Activated CD4-positive, alpha-beta T cell treated with anti-CD3 and anti-CD28 coated beads, Interleukin-2, amount 10 ng/mL, durations not matched to agents 7 days and 5 days (primary cell): ENCODE data around the gene RPL38. TPM values are rescaled to one million over a fixed set of nuclear protein-coding genes. Genes with fewer than 3 reads are reported as not detected.

Experiments
- CTCF ChIA-PET: fragments of 350-600 bp; sonication (Branson Sonifier 250); formaldehyde crosslinking; loops from one replicate; lab custom pipeline; 2021; ENCODE audit warnings: antibody characterized with exemption; lab: Charles Lee
- POLR2A ChIA-PET: fragments of 350-600 bp; sonication (Branson Sonifier 250); formaldehyde crosslinking; loops from one replicate; lab custom pipeline; 2021; ENCODE audit warnings: antibody characterized with exemption; lab: Charles Lee
- DNase-seq: peaks from one replicate; pipeline ENCODE4 v3.0.0-alpha.2; 2020
- H3K27ac Mint-ChIP-seq: one replicate; pipeline ENCODE4 v1.8.0; 2021; ENCODE audit warnings: mild to moderate bottlenecking, moderate library complexity, mixed read lengths
- H3K27me3 Mint-ChIP-seq: one replicate; pipeline ENCODE4 v1.8.0; 2021; ENCODE audit warnings: mixed read lengths
- H3K36me3 Mint-ChIP-seq: one replicate; pipeline ENCODE4 v1.8.0; 2021; ENCODE audit warnings: low read depth, mixed read lengths
- H3K4me1 Mint-ChIP-seq: one replicate; pipeline ENCODE4 v1.8.0; 2021; ENCODE audit warnings: mixed read lengths
- H3K4me3 Mint-ChIP-seq: one replicate; pipeline ENCODE4 v1.8.0; 2021; ENCODE audit warnings: mild to moderate bottlenecking, moderate library complexity, mixed read lengths
- H3K9me3 Mint-ChIP-seq: one replicate; pipeline ENCODE4 v1.8.0; 2021; ENCODE audit warnings: mixed read lengths
- total RNA-seq, 2 experiments: library from RNA; stranded (reverse); gene quantifications; one replicate each; pipeline ENCODE4 v1.2.3, GENCODE V29; 2021

Gene RPL38
- 1,000 to 10,000 TPM; 1,114 to 1,326 TPM for total RNA-seq

GRCh38 chr17:74203439-74204240, at the start of gene RPL38:
Gene RPL38 (plus strand): TSS chr17:74203678. CDS start chr17:74203956, 278 bp downstream.
- H3K27ac Mint-ChIP-seq: peak within 1 kb of the TSS; percentile 93
- peak; percentile 97 for DNase-seq
- H3K9me3 Mint-ChIP-seq: no peaks in the 10 kb centered on the region
- H3K4me1 Mint-ChIP-seq: peaks cover 45% of the 10 kb centered on the region
- ChIA-PET CTCF (interaction anchor here (0.6 to 2.0 kb wide), 10 partner anchors 11 to 1187 kb away, joined by 3 to 9 read pairs (median 4); no protein-coding TSS in a partner anchor), POLR2A (no interaction called here)
- peaks cover 8% of the 10 kb centered on the region for H3K27me3 Mint-ChIP-seq
- peaks cover 30% of the 10 kb centered on the region for H3K36me3 Mint-ChIP-seq
- peak within 1 kb of the TSS; percentile 95 for H3K4me3 Mint-ChIP-seq

DNA sequence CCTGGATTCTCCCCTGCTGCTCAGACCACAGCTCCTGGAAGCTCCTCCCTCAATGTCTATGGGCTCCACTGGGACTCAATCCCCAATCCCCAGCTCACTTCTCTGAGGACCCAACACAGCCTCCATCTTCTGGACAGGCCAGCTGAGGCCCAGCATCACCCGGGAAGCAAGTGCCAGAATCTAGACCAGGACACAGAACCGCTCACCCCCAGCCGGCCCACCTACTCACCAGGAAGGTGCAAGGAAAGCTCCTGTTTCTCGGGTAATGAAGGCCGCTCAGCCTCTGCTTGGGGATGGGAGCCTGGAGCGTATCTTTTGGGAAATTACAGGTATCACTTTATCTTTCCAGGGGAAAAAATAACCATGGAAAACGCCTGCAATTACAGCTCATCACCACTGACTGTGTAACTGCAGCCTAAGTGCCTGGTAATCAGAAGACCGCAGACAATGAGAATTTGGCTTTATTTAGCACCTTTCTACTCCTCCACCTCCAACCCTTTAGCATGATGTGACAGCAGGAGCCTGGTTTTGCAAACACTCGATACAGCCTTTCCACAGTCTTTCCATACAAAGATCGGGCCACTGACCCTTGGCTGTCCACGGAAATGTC, 49.6 kb upstream of the RPL38 start:
- Mint-ChIP-seq H3K9me3 (no peaks in the 10 kb centered on the region), H3K4me1 (no peaks in the 10 kb centered on the region), H3K4me3 (no peak overlapping the region), H3K27ac (no peak overlapping the region), H3K27me3 (no peaks in the 10 kb centered on the region), H3K36me3 (no peaks in the 10 kb centered on the region)
- CTCF ChIA-PET: no interaction called here
- POLR2A ChIA-PET: no interaction called here
- DNase-seq: no peak

DNA sequence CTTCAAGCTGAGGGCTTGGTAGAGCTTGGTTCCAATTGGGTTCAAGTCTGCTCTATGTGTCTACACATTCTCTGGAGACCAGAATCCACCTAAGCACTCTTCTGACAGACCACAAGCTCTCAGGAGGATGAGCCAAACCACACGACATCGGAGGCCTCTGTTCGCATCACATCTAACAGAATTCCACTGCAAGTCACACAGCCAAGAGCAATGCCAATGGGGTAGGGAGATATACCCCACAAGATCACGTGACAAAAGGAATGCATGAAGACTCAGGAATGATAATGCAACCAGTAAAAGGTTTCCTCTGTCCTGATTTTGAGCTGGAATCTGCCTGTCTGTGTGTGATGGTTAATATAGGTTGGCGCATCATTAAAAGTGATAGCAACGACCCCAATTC, 46.6 kb upstream of the RPL38 start:
- H3K27me3 Mint-ChIP-seq: peaks cover 1% of the 10 kb centered on the region
- H3K27ac Mint-ChIP-seq: no peak overlapping the region
- CTCF ChIA-PET: interaction anchor here (0.6 kb wide), 1 partner anchor 47 kb away, joined by 3 read pairs; no protein-coding TSS in a partner anchor
- no peaks in the 10 kb centered on the region for H3K4me1 Mint-ChIP-seq
- no peaks in the 10 kb centered on the region for H3K36me3 Mint-ChIP-seq
- H3K4me3 Mint-ChIP-seq: no peak overlapping the region
- POLR2A ChIA-PET: no interaction called here
- DNase-seq: no peak
- H3K9me3 Mint-ChIP-seq: no peaks in the 10 kb centered on the region

GRCh38 chr17:74157366-74157765, 46.1 kb upstream of the RPL38 start:
- Mint-ChIP-seq H3K36me3 (no peaks in the 10 kb centered on the region), H3K4me3 (no peak overlapping the region), H3K9me3 (no peaks in the 10 kb centered on the region), H3K27ac (no peak overlapping the region), H3K27me3 (peaks cover 1% of the 10 kb centered on the region), H3K4me1 (no peaks in the 10 kb centered on the region)
- no peak for DNase-seq
- ChIA-PET POLR2A (no interaction called here), CTCF (interaction anchor here (0.6 kb wide), 1 partner anchor 48 kb away, joined by 3 read pairs; no protein-coding TSS in a partner anchor)

DNA sequence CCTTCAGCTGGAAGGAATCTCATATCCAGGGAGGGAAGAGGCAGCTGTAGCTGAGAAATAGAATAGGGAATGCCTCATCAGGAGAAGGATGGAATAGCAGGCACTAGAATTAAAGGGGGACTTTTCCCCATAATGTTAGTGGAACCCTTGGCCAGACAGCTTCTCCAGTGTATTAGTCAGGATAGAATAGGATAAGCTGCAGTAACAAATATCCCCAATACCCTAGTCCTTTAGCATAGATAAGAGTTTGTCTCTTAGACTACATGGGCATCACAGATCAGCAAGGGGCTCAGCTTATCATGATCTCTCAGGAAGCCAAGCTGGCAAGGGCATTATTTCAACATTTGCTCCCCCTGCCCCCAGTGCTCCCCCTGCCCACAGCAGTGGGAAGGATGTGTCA, 44.7 kb upstream of the RPL38 start:
- ChIA-PET CTCF (interaction anchor here (1.1 kb wide), 1 partner anchor 22 kb away, joined by 3 read pairs; no protein-coding TSS in a partner anchor), POLR2A (no interaction called here)
- no peaks in the 10 kb centered on the region for H3K36me3 Mint-ChIP-seq
- H3K4me3 Mint-ChIP-seq: no peak overlapping the region
- no peaks in the 10 kb centered on the region for H3K9me3 Mint-ChIP-seq
- H3K27ac Mint-ChIP-seq: no peak overlapping the region
- peaks cover 1% of the 10 kb centered on the region for H3K27me3 Mint-ChIP-seq
- H3K4me1 Mint-ChIP-seq: no peaks in the 10 kb centered on the region
- DNase-seq: no peak

DNA sequence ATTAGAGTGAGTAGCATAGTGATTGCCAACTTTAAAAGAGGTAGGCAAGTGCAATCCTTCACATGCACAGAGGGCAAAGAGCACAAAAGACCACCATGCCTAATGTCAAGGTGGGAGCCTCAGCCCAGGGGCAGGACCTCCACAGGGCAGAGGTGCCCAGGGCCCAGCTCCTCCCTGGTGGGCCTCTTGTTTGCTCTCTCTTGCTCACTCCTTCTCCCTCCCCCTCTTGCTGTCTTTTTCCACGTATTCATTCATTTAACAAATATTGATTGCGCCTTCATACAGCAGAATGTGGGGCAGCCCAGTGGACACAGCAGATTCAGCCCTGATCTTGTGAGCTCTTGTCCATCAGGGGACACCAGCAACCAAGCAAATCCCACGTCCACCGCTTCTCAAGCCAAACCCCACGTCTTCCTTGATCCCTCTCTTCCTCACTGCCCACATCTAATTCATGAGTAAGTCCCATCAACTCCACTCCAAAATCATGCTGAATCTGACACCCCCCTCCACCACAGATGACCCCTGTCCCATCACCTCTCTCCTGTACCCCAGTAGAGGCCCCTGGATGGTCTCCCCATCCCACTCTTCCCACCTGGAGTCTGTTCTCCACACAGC, 44.1 kb upstream of the RPL38 start:
- Mint-ChIP-seq H3K27ac (no peak overlapping the region), H3K9me3 (no peaks in the 10 kb centered on the region), H3K4me3 (no peak overlapping the region), H3K4me1 (no peaks in the 10 kb centered on the region), H3K36me3 (no peaks in the 10 kb centered on the region), H3K27me3 (peaks cover 1% of the 10 kb centered on the region)
- ChIA-PET CTCF (interaction anchor here (1.1 kb wide), 1 partner anchor 21 kb away, joined by 3 read pairs; no protein-coding TSS in a partner anchor), POLR2A (no interaction called here)
- no peak for DNase-seq

DNA sequence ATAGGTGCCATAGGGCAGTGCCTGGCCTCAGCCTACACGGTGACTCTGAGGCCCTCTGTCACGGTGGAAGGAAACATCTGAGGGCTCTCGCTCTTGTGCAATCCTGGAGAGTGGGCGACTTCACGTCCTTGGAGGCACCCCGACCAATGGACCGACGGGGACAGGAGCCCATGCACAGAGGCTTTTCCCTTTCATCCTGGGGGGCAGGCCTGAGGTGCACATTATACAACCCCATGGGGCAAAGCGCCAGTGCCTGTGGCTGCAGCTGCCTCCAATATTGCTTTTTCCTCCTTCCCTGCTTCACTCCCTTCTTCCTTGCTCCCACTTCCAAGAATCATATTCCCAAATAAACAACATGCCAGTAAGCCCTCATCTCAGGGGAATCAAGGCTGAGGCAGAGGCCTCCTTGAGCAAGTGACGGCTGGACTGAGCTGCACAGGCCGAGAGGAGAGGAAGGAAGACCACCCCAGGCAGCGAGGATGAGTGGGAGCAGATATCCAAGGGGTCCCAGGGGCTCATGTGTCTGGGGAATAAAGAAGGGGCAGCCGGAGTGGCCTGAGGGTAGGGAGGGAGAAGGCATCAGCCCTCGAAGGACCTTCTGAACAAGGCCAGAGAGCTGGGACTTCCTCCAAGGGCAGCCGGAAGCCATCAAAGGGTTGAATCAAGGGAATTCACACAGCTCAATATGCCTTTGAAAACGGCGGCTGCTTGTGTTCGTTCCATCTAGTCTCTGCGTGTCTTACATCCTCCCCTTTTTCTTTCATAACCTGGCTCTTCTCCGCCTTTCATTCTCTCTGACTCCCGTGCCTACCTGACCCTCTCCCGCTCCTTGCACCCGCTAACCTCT, 42.6 kb upstream of the RPL38 start:
- H3K27me3 Mint-ChIP-seq: peaks cover 1% of the 10 kb centered on the region
- CTCF ChIA-PET: no interaction called here
- H3K9me3 Mint-ChIP-seq: no peaks in the 10 kb centered on the region

DNA sequence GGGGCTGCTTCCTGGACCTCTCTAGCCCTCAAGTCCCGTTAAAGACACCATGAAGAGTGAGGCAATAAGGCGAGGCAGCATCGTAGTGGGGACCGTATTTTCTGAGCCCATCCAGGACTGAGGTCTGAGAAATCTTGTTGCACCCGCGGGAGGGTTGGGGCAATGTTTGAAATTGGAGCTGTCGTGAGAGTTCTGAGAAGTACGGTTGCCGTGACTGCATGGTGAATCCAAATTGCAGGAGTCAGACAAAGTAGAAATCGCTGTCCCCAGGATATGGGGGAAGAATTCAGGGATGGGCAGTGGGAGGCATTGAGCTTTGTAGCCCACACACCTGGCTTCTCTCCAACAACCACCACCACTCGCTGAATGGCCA, 42.0 kb upstream of the RPL38 start:
- H3K27ac Mint-ChIP-seq: no peak overlapping the region
- no peaks in the 10 kb centered on the region for H3K4me1 Mint-ChIP-seq
- no peaks in the 10 kb centered on the region for H3K9me3 Mint-ChIP-seq
- ChIA-PET POLR2A (no interaction called here), CTCF (no interaction called here)
- peaks cover 3% of the 10 kb centered on the region for H3K27me3 Mint-ChIP-seq
- no peak overlapping the region for H3K4me3 Mint-ChIP-seq
- H3K36me3 Mint-ChIP-seq: no peaks in the 10 kb centered on the region
- DNase-seq: no peak

More for the DNA sequence above, 42.6 kb upstream of the RPL38 start:
- Mint-ChIP-seq H3K27ac (no peak overlapping the region), H3K36me3 (no peaks in the 10 kb centered on the region), H3K4me1 (no peaks in the 10 kb centered on the region), H3K4me3 (no peak overlapping the region)
- DNase-seq: no peak
- POLR2A ChIA-PET: no interaction called here

GRCh38 chr17:74163271-74163821, 40.1 kb upstream of the RPL38 start:
- H3K36me3 Mint-ChIP-seq: no peaks in the 10 kb centered on the region
- POLR2A ChIA-PET: no interaction called here
- H3K27me3 Mint-ChIP-seq: peaks cover 15% of the 10 kb centered on the region
- H3K4me3 Mint-ChIP-seq: no peak overlapping the region
- no peak for DNase-seq
- no peaks in the 10 kb centered on the region for H3K4me1 Mint-ChIP-seq
- CTCF ChIA-PET: interaction anchor here (1.1 kb wide), 1 partner anchor 16 kb away, joined by 3 read pairs; no protein-coding TSS in a partner anchor
- H3K9me3 Mint-ChIP-seq: no peaks in the 10 kb centered on the region
- H3K27ac Mint-ChIP-seq: no peak overlapping the region

GRCh38 chr17:74163836-74164235, 39.6 kb upstream of the RPL38 start:
- no peak overlapping the region for H3K27ac Mint-ChIP-seq
- DNase-seq: no peak
- H3K9me3 Mint-ChIP-seq: no peaks in the 10 kb centered on the region
- POLR2A ChIA-PET: no interaction called here
- no peaks in the 10 kb centered on the region for H3K4me1 Mint-ChIP-seq
- no peak overlapping the region for H3K4me3 Mint-ChIP-seq
- H3K27me3 Mint-ChIP-seq: peaks cover 15% of the 10 kb centered on the region
- CTCF ChIA-PET: no interaction called here
- H3K36me3 Mint-ChIP-seq: no peaks in the 10 kb centered on the region

- ChIA-PET CTCF (no interaction called here), POLR2A (no interaction called here)
- Mint-ChIP-seq H3K27ac (no peak overlapping the region), H3K4me1 (no peaks in the 10 kb centered on the region), H3K4me3 (no peak overlapping the region), H3K36me3 (no peaks in the 10 kb centered on the region), H3K27me3 (peaks cover 15% of the 10 kb centered on the region), H3K9me3 (no peaks in the 10 kb centered on the region)
- DNase-seq: no peak
Observed at GRCh38 chr17:74164446-74165045, 38.9 kb upstream of the RPL38 start.
